Measurements from ENCODE around the gene PIAS3. TPM values are rescaled to one million over a fixed set of nuclear protein-coding genes. Genes with fewer than 3 reads are reported as not detected.
"Not testable (repeated sequence)": the region's sequence is repeated elsewhere in the genome, so short reads cannot be mapped to it uniquely, and the experiment has no call there.

The PIAS3 gene
- total RNA-seq, 2 experiments from 2014 or later = 20.0 to 22.0 TPM

DNA sequence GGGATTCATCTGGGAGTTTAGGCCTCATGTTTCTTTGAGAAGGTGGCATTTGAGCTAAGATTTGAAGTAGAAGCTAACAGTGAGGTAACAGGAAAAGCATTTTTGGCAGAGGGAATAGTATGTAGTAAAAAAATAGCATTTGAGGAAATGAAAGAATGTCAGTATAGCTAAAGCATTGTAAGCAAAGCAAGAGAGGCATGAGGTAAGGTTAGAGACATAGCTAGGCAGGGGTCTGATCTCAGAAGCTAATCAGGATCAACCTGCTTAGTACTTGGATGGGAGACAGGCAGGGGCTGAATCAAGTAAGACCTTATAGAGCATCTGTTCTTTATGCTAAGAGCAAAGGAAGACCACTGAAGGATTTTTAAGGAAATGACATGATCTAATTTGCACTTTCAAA, 30.9 kb downstream of the PIAS3 start:
- intact Hi-C loops (cut with DNase I, micrococcal nuclease) = loop anchor here (2.0 to 10.0 kb wide), 4 partner anchors 17 to 83 kb away; partner anchors contain the start of genes NUDT17 (in 1 of the 2) and PIAS3 (in 1 of the 2)
- DNase-seq = no peak
- Mint-ChIP-seq H3K4me3 (peak overlapping the region; percentile 34), H3K27ac (peak overlapping the region; percentile 96), H3K27me3 (no peaks in the 10 kb centered on the region), H3K9me3 (ENCODE audit: low read depth) (no peaks in the 10 kb centered on the region), H3K36me3 (ENCODE audit: low read depth) (peaks cover 57% of the 10 kb centered on the region), H3K4me1 (peaks cover 43% of the 10 kb centered on the region)
- ATAC-seq = peak; percentile 25
- CTCF ChIA-PET = interaction anchor here (0.7 to 8.1 kb wide), 5 partner anchors 10 to 149 kb away, joined by 3 to 98 read pairs (median 5); partner anchors contain the start of genes NUDT17 and PIAS3
- POLR2A ChIA-PET = interaction anchor here (0.7 to 1.5 kb wide), 6 partner anchors 9 to 152 kb away, joined by 3 to 6 read pairs (median 4); partner anchors contain the start of genes NUDT17, PIAS3 and RBM8A

DNA sequence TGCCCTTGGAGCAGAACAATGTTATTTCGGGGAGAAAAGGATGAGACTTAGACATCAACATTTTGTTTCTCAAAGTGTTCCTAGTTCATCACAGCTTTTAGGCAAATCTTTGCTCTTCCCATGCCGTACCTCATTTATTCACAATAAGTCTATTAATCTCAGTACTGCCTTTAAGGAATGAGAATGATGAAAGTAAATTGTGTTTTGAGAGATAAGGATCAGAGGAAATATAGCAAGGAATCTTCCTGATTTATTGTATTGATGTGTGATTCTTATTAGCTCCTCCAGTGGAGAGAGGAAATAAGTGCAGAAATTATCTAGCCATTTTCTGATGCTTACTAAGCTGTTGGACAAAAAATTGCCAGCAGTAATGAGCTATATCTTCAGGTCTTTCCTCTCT, 32.9 kb downstream of the PIAS3 start:
- H3K36me3 Mint-ChIP-seq (ENCODE audit: low read depth) = peaks cover 47% of the 10 kb centered on the region
- ChIA-PET POLR2A (interaction anchor here (0.6 to 1.2 kb wide), 3 partner anchors 33 to 150 kb away, joined by 3 to 12 read pairs (median 3); partner anchors contain the start of genes ANKRD34A and POLR3GL), CTCF (interaction anchor here (0.9 to 8.1 kb wide), 10 partner anchors 13 to 209 kb away, joined by 3 to 98 read pairs (median 4); partner anchors contain the start of genes NUDT17 and PIAS3)
- intact Hi-C loops (cut with DNase I, micrococcal nuclease) = loop anchor here (2.0 to 10.0 kb wide), 3 partner anchors 19 to 81 kb away; partner anchors contain the start of gene NUDT17 (in 1 of the 2)
- no peaks in the 10 kb centered on the region for H3K9me3 Mint-ChIP-seq (ENCODE audit: low read depth)
- peak overlapping the region; percentile 97 for H3K4me3 Mint-ChIP-seq
- DNase-seq (no peak), ATAC-seq (no peak)
- peak overlapping the region; percentile 34 for H3K27ac Mint-ChIP-seq
- H3K4me1 Mint-ChIP-seq = peaks cover 48% of the 10 kb centered on the region
- no peaks in the 10 kb centered on the region for H3K27me3 Mint-ChIP-seq

DNA sequence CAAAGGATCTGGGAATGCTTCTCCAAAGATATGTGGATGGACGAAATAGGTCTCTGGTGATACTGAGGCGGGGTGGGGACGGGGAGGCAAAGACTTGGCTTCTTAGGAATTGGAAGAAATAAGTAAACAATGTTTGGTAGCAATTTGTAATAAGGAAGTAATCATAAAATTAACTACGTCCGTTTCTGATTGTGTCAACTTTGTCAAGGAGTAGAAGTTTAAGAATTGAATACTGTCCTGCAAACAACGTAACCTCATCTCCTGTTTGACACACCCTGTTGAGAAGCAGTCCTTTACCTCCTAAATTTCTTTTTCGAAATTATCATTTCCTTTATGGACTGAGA, 34.4 kb downstream of the PIAS3 start:
- Mint-ChIP-seq H3K27me3 (no peaks in the 10 kb centered on the region), H3K36me3 (ENCODE audit: low read depth) (peaks cover 35% of the 10 kb centered on the region), H3K4me1 (peaks cover 47% of the 10 kb centered on the region), H3K9me3 (ENCODE audit: low read depth) (no peaks in the 10 kb centered on the region), H3K4me3 (peak overlapping the region; percentile 97), H3K27ac (peak overlapping the region; percentile 98)
- ChIA-PET POLR2A (interaction anchor here (1.0 to 1.3 kb wide), 2 partner anchors 21 to 227 kb away, joined by 4 to 5 read pairs; partner anchors contain the start of gene NUDT17), CTCF (interaction anchor here (0.6 to 8.1 kb wide), 3 partner anchors 22 to 130 kb away, joined by 3 to 98 read pairs (median 3); partner anchors contain the start of gene NUDT17)
- no peak for ATAC-seq
- DNase-seq = no peak
- intact Hi-C loops (cut with DNase I, micrococcal nuclease) = loop anchor here in 1 of 2 experiments (10.0 kb wide), 1 partner anchor 80 kb away; no protein-coding TSS in a partner anchor

DNA sequence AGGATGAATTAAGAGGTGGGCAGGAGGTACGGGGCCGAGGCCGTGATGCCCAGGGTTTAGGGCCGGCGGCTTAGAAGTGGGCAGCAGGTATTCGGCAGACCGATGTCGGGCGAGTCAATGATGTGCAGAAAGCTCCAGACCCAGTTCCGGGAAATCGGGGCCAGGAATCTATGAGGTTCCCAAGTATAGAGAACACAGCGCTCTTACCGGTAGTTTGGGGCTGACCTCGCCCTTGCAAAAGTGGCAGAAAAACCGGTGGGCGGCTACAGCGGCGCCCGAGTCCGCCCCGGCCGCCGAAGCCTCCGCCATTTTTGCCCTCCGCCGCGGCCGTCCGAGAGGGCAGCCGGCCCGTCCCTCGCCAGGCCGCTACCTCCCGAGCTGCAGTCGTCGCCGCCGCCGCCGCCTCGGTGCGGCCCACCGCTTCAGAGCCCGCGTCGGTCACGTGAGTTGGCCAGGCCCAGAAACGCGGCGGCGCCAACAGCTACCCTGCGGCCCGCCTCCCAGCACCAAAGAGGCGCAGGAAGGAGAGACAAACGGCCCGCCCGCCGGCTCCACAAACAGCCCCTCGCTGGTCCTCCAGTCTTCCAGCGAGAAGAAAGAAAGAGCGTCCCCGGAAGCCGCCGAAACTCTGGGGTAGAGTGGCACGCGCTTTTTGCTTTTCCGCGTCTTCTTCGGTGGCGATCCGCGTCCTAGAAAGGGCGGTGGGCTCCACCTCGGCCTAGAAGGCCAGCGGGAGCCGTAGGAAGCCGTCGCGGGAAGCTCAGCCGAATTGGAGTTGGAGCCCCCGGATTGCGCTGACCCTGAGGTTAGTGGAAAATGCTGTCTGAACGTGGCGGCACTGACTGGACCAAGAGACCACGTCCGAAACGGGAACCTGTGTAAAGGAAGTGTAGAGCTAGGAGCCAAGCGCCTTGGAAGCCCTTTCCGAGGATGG, 35.0 kb downstream of the PIAS3 start, which contains the start of the genes POLR3C and RNF115:
TSS of gene POLR3C (plus strand) at position 636 of the 934 bp plus-strand sequence. CDS start 1,577 bp downstream, outside the sequence.
TSS of gene RNF115 (minus strand) at position 531 of the 934 bp plus-strand sequence. CDS start at position 309, 222 bp downstream.
- ATAC-seq (peak; percentile 67), DNase-seq (peak; percentile 91)
- Mint-ChIP-seq H3K36me3 (ENCODE audit: low read depth) (peaks cover 32% of the 10 kb centered on the region), H3K27ac (peak within 1 kb of the TSS; percentile 98), H3K27me3 (no peaks in the 10 kb centered on the region), H3K9me3 (ENCODE audit: low read depth) (no peaks in the 10 kb centered on the region), H3K4me1 (peaks cover 44% of the 10 kb centered on the region), H3K4me3 (peak within 1 kb of the TSS; percentile 97)
- ChIA-PET POLR2A (interaction anchor here (1.0 to 1.3 kb wide), 2 partner anchors 21 to 228 kb away, joined by 4 to 5 read pairs; partner anchors contain the start of gene NUDT17), CTCF (interaction anchor here (0.6 to 8.1 kb wide), 2 partner anchors 23 to 130 kb away, joined by 3 to 98 read pairs; partner anchors contain the start of gene NUDT17)
- intact Hi-C loops (cut with DNase I, micrococcal nuclease) = loop anchor here in 1 of 2 experiments (10.0 kb wide), 1 partner anchor 79 kb away; no protein-coding TSS in a partner anchor

DNA sequence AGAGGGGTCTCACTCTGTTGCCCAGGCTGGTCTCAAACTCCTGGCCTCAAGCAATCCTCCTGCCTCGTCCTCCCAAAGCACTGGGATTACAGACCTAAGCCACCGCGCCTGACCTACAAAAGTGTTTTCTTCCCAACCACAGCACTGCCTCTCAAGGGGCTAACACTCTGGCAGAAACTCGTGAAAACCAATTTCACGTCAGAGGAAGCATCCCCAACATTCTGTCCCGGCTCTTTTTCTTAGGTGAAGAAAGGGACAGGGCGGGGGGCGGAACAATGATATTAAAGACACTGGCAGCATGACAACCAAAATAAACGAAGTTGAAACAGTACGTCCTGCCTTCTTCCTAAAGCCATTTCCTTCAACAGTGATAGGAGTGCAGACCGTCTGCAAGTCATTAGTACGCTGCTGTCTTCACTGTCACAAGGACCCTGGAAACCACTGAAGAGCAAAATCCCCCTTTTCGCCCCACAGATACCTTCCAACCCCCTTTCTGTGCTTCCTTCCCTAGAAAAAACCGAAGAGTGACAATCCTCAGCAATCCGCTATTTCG, 36.0 kb downstream of the PIAS3 start:
- peaks cover 22% of the 10 kb centered on the region for H3K36me3 Mint-ChIP-seq (ENCODE audit: low read depth)
- POLR2A ChIA-PET; H3K27me3 Mint-ChIP-seq; DNase-seq; H3K27ac Mint-ChIP-seq; ATAC-seq; H3K9me3 Mint-ChIP-seq (ENCODE audit: low read depth); CTCF ChIA-PET: not testable (repeated sequence)
- peak overlapping the region; percentile 97 for H3K4me3 Mint-ChIP-seq
- intact Hi-C loops (cut with DNase I, micrococcal nuclease) = loop anchor here in 1 of 2 experiments (10.0 kb wide), 1 partner anchor 78 kb away; no protein-coding TSS in a partner anchor
- peaks cover 37% of the 10 kb centered on the region for H3K4me1 Mint-ChIP-seq

DNA sequence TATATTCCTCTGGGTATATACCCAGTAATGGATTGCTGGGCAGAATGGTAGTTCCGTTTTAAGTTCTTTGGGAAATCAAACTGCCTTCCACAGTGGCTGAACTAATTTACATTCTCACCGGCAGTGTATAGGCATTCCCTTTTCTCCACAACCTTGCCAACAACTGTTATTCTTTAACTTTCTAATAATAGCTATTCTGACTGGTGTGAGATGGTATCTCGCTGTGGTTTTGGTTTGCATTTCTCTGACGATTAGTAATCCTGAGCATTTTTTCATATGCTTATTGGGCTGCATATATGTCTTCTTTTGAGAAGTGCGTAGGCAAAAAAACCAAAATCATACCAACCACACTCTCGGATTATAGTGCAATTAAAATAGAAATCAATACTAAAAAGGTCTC, 40.8 kb downstream of the PIAS3 start:
- POLR2A ChIA-PET; H3K27ac Mint-ChIP-seq; H3K4me3 Mint-ChIP-seq; H3K9me3 Mint-ChIP-seq (ENCODE audit: low read depth); H3K27me3 Mint-ChIP-seq; DNase-seq; intact Hi-C loops (cut with DNase I, micrococcal nuclease); CTCF ChIA-PET; H3K36me3 Mint-ChIP-seq (ENCODE audit: low read depth): not testable (repeated sequence)
- peak; percentile 57 for ATAC-seq
- H3K4me1 Mint-ChIP-seq = peaks cover 20% of the 10 kb centered on the region

DNA sequence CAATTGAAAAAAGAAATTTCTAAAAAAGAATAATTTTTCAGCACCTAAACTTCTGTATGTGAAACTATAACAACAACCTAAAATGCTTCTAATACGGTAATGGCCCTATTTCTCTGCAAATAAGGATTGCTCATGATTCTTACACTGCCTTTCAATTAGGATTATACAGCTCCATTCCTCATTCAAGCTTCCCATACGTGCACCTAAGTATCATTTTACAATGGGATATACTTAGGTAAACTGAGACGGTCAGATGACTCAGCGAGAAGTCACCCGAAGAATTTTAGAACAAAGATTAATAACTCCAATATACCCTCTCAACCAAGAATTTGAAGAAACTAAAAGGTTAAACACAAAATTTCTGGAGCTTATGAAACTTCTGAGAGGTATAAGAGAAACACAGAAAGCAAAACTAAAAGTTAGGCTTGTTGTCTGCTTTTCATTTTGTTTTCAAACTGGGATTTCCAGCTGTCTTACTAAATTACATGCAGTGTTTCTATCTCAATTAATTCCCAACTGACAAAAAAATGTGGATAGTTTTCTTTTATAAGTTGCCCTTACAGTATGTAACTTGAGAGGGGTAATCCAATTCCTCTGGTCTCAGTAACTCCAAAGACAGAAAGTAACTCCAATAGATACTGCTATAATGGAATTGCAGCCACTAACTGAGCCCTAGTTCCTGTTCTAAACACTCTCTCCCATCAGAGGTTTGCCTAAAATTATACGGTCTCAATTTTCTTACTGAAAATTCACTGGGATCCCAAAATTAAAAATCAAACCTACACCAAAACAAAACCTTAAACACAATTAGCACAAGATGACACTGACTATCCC, 45.7 kb downstream of the PIAS3 start:
- ATAC-seq; intact Hi-C loops (cut with DNase I, micrococcal nuclease); POLR2A ChIA-PET: not testable (repeated sequence)

DNA sequence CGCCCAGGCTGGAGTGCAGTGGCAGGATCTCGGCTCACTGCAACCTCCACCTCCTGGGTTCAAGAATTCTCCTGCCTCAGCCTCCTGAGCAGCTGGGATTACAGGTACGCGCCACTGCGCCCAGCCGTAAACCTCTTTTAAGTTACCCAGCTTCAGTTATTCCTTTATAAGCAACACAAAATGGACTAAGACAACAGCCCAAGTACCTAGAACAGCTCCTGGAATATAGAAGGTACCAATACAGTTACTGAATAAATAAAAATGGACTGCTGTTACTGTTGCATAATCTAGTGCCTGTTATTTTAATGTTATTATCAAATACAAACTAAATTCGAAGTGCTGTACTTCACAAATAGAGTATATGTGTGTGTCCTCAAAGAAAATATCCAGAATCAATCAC, 52.0 kb downstream of the PIAS3 start:
- no peak overlapping the region for H3K4me3 Mint-ChIP-seq
- no peak for DNase-seq
- ChIA-PET CTCF (no interaction called here), POLR2A (no interaction called here)
- H3K9me3 Mint-ChIP-seq (ENCODE audit: low read depth) = no peaks in the 10 kb centered on the region
- H3K36me3 Mint-ChIP-seq (ENCODE audit: low read depth) = peaks cover 3% of the 10 kb centered on the region
- H3K4me1 Mint-ChIP-seq = peaks cover 31% of the 10 kb centered on the region
- no peak overlapping the region for H3K27ac Mint-ChIP-seq
- intact Hi-C loops (cut with DNase I, micrococcal nuclease) = no loop called here
- no peaks in the 10 kb centered on the region for H3K27me3 Mint-ChIP-seq
- ATAC-seq = no peak

More for the DNA sequence above, 45.7 kb downstream of the PIAS3 start:
- H3K4me3 Mint-ChIP-seq; H3K9me3 Mint-ChIP-seq (ENCODE audit: low read depth); H3K27ac Mint-ChIP-seq; DNase-seq; H3K36me3 Mint-ChIP-seq (ENCODE audit: low read depth); CTCF ChIA-PET; H3K27me3 Mint-ChIP-seq: not testable (repeated sequence)
- H3K4me1 Mint-ChIP-seq = peaks cover 13% of the 10 kb centered on the region

DNA sequence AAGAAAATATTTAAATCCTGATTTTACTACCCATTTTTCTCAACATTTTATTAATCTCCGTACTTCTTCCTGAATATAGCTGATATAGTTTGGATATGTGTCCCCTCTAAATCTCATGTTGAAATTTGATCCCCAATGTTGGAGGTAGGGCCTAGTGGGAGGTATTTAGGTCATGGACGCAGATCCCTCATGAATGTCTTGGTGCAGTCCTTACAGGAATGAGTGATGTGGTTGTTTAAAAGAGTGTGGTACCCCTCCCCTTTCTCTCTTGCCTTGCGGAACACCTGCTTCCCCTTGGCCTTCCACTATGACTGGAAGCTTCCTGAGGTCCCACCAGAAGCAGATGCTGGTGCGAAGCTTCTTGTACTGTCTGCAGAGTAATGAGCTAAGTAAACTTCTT, 52.5 kb downstream of the PIAS3 start:
- POLR2A ChIA-PET = interaction anchor here (0.7 kb wide), 1 partner anchor 48 kb away, joined by 3 read pairs; no protein-coding TSS in a partner anchor
- DNase-seq (no peak), ATAC-seq (no peak)
- H3K36me3 Mint-ChIP-seq (ENCODE audit: low read depth) = peaks cover 5% of the 10 kb centered on the region
- no peaks in the 10 kb centered on the region for H3K9me3 Mint-ChIP-seq (ENCODE audit: low read depth)
- H3K27me3 Mint-ChIP-seq = no peaks in the 10 kb centered on the region
- CTCF ChIA-PET = interaction anchor here (2.1 kb wide), 1 partner anchor 39 kb away, joined by 9 read pairs; the partner anchor contains the start of gene NUDT17
- no peak overlapping the region for H3K27ac Mint-ChIP-seq
- no peak overlapping the region for H3K4me3 Mint-ChIP-seq
- intact Hi-C loops (cut with DNase I, micrococcal nuclease) = no loop called here
- H3K4me1 Mint-ChIP-seq = peaks cover 31% of the 10 kb centered on the region

DNA sequence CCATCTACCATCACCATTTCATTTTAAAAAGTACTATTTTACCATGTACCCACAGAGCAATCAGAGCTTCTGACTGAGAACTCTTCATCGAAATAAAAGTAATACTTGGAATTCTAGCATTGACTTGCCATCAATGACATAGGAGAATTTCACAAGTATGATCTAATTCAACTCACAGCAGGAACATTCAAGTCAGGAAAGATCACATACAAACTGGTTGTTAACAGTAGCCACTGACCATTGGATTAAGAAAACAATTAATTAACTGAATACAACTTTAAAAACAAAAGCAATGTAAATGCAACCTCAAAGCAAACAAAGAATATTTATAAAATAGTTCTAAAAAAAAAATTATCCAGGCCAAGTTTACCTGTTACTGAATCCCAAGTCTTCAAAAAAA, 53.8 kb downstream of the PIAS3 start:
- Mint-ChIP-seq H3K27me3 (no peaks in the 10 kb centered on the region), H3K27ac (no peak overlapping the region), H3K9me3 (ENCODE audit: low read depth) (no peaks in the 10 kb centered on the region), H3K36me3 (ENCODE audit: low read depth) (peaks cover 10% of the 10 kb centered on the region), H3K4me1 (peaks cover 37% of the 10 kb centered on the region), H3K4me3 (no peak overlapping the region)
- no peak for ATAC-seq
- ChIA-PET CTCF (interaction anchor here (2.1 kb wide), 1 partner anchor 41 kb away, joined by 9 read pairs; the partner anchor contains the start of gene NUDT17), POLR2A (no interaction called here)
- intact Hi-C loops (cut with DNase I, micrococcal nuclease) = no loop called here
- DNase-seq = no peak

Data from activated CD4-positive, alpha-beta T cell treated with anti-CD3 and anti-CD28 coated beads for 36 hours (primary cell).